Measurements from ENCODE around the gene FGFBP3.

Gene FGFBP3

DNA sequence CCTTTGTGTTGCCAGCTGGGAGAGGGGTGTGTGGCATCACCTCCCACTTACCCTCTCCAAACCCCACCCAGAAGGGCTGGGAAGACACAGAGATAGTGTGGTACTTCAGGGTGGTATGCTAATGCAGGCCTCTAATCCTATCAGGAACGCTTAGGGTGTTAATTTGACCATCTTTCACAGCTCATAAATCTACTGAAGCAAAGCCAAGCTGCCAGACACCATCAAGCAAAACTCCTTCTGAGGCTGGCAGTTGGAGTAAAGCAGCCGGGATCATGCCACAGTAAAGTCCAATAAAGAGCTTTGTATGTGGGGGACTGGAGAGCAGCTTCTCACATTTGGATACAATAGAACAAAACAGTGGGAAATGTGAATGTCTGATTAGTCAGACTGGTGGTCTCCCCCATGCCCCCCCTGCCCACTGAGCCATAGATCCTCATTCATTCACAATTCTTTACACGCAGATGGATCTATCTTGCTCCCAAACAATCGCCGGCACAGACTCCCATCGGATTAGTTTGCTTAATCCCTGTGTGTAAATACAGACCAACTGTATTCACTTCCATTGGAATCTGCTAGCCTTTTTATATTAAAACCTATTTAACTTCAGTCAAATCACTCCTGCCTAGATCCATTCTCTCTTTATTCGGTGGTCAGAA is 29.6 kb downstream of the FGFBP3 start:
- H3K4me3 ChIP-seq (ENCODE audit: low read length) = no peak overlapping the region
- TF ChIP-seq, protein P1, sequence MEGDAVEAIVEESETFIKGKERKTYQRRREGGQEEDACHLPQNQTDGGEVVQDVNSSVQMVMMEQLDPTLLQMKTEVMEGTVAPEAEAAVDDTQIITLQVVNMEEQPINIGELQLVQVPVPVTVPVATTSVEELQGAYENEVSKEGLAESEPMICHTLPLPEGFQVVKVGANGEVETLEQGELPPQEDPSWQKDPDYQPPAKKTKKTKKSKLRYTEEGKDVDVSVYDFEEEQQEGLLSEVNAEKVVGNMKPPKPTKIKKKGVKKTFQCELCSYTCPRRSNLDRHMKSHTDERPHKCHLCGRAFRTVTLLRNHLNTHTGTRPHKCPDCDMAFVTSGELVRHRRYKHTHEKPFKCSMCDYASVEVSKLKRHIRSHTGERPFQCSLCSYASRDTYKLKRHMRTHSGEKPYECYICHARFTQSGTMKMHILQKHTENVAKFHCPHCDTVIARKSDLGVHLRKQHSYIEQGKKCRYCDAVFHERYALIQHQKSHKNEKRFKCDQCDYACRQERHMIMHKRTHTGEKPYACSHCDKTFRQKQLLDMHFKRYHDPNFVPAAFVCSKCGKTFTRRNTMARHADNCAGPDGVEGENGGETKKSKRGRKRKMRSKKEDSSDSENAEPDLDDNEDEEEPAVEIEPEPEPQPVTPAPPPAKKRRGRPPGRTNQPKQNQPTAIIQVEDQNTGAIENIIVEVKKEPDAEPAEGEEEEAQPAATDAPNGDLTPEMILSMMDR (IDR thresholded peaks at IDR 0.05; ENCODE audit: insufficient read depth, low read depth, low read length, missing control alignments) = no peak

DNA sequence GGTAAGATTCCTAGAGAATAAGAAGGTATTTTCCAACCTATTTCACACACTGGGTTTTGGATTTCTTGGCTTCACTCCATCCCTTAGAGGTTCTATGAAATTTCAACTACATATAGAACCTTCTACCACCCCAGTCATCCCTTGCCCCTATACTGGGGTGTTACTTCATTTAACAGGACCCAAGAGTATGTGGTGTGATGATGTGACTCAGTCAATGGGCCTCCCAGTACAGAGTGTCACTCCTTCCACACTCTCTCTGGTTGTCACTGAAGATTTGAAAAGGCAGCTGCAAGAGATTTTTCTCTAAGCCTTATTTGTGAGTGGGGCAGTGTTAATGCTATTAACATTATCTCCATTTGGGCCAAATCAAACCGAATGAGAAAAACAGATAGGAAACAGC is 33.5 kb downstream of the FGFBP3 start:
- no peak overlapping the region for H3K4me3 ChIP-seq (ENCODE audit: low read length)

More for the DNA sequence above, 29.6 kb downstream of the FGFBP3 start:
- DNase-seq (ENCODE audit: low read depth) = no peak

DNA sequence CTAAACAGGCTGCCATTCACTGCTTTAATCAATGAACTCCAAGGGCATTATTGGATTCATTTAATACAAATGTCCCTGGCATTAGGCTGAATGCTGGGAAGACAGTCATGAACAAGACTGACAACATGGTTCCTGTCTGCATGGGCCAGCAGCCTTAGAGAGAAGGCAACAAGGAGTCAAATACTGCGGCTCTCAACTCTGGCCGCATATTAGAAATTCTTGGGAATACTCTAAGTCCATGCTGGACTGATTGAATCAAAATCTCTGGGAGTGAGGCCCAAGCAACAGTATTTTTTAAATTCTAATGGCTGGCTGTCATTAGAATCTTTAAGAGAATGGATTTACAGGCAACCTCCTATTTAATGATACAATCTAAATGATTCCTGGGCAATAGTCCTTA is 34.1 kb downstream of the FGFBP3 start:
- no peak for DNase-seq (ENCODE audit: low read depth)
- no peak overlapping the region for H3K4me3 ChIP-seq (ENCODE audit: low read length)
- TF ChIP-seq, protein P1 (IDR thresholded peaks at IDR 0.05; ENCODE audit: insufficient read depth, low read depth, low read length, missing control alignments) = no peak

More for the DNA sequence above, 33.5 kb downstream of the FGFBP3 start:
- TF ChIP-seq, protein P1 (IDR thresholded peaks at IDR 0.05; ENCODE audit: insufficient read depth, low read depth, low read length, missing control alignments) = no peak
- no peak for DNase-seq (ENCODE audit: low read depth)

DNA sequence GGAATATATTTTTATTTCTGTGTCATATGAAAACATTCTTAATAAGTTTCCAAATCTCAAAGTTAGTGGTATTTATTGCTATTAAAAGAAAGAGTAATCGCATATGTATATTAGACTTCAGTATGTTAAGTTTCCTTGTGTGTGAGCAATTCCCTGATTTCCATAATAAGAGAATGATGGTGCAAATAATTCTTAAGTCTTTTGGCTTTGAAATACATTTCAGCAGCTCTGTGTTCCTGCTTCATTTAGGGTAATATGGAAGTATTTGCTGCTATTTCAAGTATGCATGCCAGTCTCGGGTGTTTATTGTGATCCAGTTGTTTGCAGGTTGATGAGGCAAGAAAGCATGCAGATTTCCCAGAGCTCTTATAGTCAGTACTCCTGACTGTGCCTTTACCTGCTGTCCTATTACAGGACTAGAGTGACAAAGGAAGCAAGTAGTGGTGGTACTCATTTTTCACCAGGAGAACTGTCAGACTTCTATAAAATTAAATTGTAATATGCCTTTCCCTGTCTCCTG is 43.7 kb downstream of the FGFBP3 start:
- TF ChIP-seq, protein P1 (IDR thresholded peaks at IDR 0.05; ENCODE audit: insufficient read depth, low read depth, low read length, missing control alignments) = no peak
- no peak for DNase-seq (ENCODE audit: low read depth)
- no peak overlapping the region for H3K4me3 ChIP-seq (ENCODE audit: low read length)

DNA sequence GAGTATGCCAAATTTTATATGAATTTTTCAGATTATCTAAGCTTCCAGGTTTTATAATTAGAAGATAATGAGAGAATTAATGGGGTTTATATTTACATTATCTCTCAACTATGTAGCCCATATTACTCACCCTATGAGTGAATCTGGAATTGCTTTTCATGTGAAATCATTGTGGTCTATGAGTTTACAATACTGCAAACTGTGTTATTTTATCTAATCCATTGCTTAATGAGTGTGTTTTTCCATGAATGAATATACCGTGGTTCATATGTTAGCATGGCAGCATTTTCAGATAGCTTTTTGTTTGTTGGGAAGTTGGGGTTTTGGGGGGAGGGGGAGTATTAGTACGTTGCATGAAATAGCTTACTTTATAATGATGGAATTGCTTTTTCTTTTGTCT is 44.5 kb downstream of the FGFBP3 start:
- no peak overlapping the region for H3K4me3 ChIP-seq (ENCODE audit: low read length)
- TF ChIP-seq, protein P1 (IDR thresholded peaks at IDR 0.05; ENCODE audit: insufficient read depth, low read depth, low read length, missing control alignments) = no peak
- DNase-seq (ENCODE audit: low read depth) = no peak

DNA sequence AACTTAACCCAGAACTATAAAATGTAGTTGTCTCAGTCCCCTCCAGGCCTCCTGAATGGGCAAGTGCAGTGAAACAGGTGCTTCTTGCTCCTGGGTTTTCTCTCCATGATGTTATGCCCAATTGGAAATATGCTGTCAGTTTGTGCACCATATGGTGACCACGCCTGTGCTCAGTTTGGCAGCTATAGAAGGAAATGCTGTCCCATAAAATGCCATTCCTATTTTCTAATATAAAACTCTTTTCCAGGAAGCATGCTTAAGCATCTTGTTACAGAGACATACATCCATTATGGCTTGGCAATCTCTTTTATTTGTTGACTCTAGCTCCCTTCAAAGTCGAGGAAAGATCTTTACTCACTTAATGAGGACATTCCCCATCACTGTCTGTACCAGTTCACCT is 45.2 kb downstream of the FGFBP3 start:
- DNase-seq (ENCODE audit: low read depth) = no peak
- H3K4me3 ChIP-seq (ENCODE audit: low read length) = no peak overlapping the region
- TF ChIP-seq, protein P1 (IDR thresholded peaks at IDR 0.05; ENCODE audit: insufficient read depth, low read depth, low read length, missing control alignments) = no peak

DNA sequence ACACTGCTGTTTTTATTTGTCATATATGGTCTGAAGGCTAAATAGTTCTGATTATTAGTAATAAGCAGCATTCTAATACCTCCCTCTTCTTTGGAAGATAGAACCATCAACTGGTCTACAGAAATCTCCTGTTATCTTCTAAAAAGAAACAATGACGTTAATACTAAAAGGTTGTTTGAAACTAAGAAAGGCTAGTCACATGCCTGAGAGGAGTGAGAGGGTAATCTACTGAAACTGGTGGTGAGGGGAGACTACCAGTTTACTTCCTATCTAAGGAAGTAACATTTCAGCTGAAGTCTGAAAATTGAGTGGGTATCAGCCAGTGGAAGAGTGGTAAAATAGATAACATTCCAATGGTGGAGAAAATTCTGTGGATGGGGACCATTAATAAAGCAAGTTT is 48.4 kb downstream of the FGFBP3 start:
- TF ChIP-seq, protein P1 (IDR thresholded peaks at IDR 0.05; ENCODE audit: insufficient read depth, low read depth, low read length, missing control alignments) = no peak
- H3K4me3 ChIP-seq (ENCODE audit: low read length) = no peak overlapping the region
- DNase-seq (ENCODE audit: low read depth) = no peak

All from epithelial cell of esophagus (primary cell).